Sigmoid colon (tissue), 7 donors: ENCODE measurements around the gene RIPOR3. TPM values are rescaled to one million over a fixed set of nuclear protein-coding genes. Genes with fewer than 3 reads are reported as not detected.
"Not testable (repeated sequence)": the region's sequence is repeated elsewhere in the genome, so short reads cannot be mapped to it uniquely, and the experiment has no call there.

ENCODE experiments used
- DNase-seq: peaks from one replicate; pipeline ENCODE4 v3.0.0-alpha.2; 2019
- H3K27ac ChIP-seq, 4 donors: fragments of 200-600 bp; sonication (generic); one replicate each; pipeline ENCODE4 v1.5.1; 2016 to 2019; ENCODE audit warnings: mild to moderate bottlenecking in 1 of 4
- H3K27me3 ChIP-seq, 3 donors: fragments of 200-600 bp; sonication (generic); one replicate each; pipeline ENCODE4 v1.5.1; 2019; ENCODE audit warnings: mild to moderate bottlenecking in 1 of 3
- H3K36me3 ChIP-seq, 4 donors: fragments of 200-600 bp; sonication (generic); one replicate each; pipeline ENCODE4 v1.5.1; 2016 to 2019
- H3K4me1 ChIP-seq, 4 donors: fragments of 200-600 bp; sonication (generic); one replicate each; pipeline ENCODE4 v1.5.1; 2017 to 2019
- H3K4me3 ChIP-seq, 4 donors: fragments of 200-600 bp; sonication (generic); one replicate each; pipeline ENCODE4 v1.5.1; 2017 to 2019; ENCODE audit warnings: mild to moderate bottlenecking in 2 of 4, moderate library complexity in 1 of 4
- H3K9me3 ChIP-seq, 4 donors: fragments of 200-600 bp in 3 of 4; sonication (generic) in 3 of 4; one replicate each; pipeline versions ENCODE4 v1.5.1 to v1.6.1; 2013 to 2019
- CTCF ChIP-seq, 4 experiments: fragments of 450-650 bp in 3 of 4; fragments of 200-600 bp in 1 of 4; IDR thresholded peaks; one replicate each; pipeline ENCODE4 v1.5.1; 2016 to 2019; ENCODE audit warnings: antibody characterized with exemption in 4 of 4, mild to moderate bottlenecking in 3 of 4, moderate library complexity in 2 of 4
- EP300 ChIP-seq, 4 donors: sonication (generic); formaldehyde crosslinking; IDR thresholded peaks; one replicate each; pipeline ENCODE4 v1.6.1; 2017; ENCODE audit warnings: antibody characterized with exemption in 4 of 4
- POLR2A ChIP-seq, 2 donors: fragments of 450-650 bp; IDR thresholded peaks; one replicate each; pipeline ENCODE4 v1.6.1; 2016; ENCODE audit warnings: antibody characterized with exemption in 2 of 2, mild to moderate bottlenecking in 2 of 2, moderate library complexity in 2 of 2
- POLR2AphosphoS5 ChIP-seq, 4 donors: sonication (generic); formaldehyde crosslinking; IDR thresholded peaks; one replicate each; pipeline ENCODE4 v1.6.1; 2017; ENCODE audit warnings: antibody characterized with exemption in 4 of 4
- WGBS, 2 donors: extraction: QIAGEN DNeasy Blood & Tissue Kit; methylation state at CpG; one replicate each; pipeline ENCODE4 v1.1.7; 2013; 5-methylcytosine and 5-hydroxymethylcytosine counted together
- intact Hi-C: fragments of 100-400 bp; cut with DNase I; formaldehyde crosslinking; loops from one replicate; pipeline ENCODE4 v1.15.1; 2023
- polyA plus RNA-seq, 3 donors: library from polyadenylated mRNA; stranded (reverse); fragments of 200-250 nt; gene quantifications; one replicate each; pipeline ENCODE4 v1.2.3, GENCODE V29; 2013
- total RNA-seq, 4 donors: library from RNA; depleted of rRNA; stranded (reverse); fragments of >200 nt; gene quantifications; one replicate each; pipeline ENCODE4 v1.1.0, GENCODE V29; 2016
- donor health status: healthy with polysubstance abuse.
- donor health status: Bipolar disorder and iron deficiency.
- donor health status: healthy.

The RIPOR3 gene
- total and polyA plus RNA-seq, 7 donors = 0.92 to 28.0 (median 9.4) TPM

GRCh38 chr20:50645253-50646068 lies 45.9 kb downstream of the RIPOR3 start:
- intact Hi-C loops = no loop called here
- Histone ChIP-seq H3K4me3 (peak overlapping the region in 1 of 4 donors; percentile 17), H3K4me1 (peaks cover 0 to 18% (median 16%) of the 10 kb centered on the region in 4 donors), H3K36me3 (no peaks in the 10 kb centered on the region), H3K27me3 (no peaks in the 10 kb centered on the region), H3K27ac (peak overlapping the region; percentile 70 to 75 (median 71)), H3K9me3 (no peaks in the 10 kb centered on the region)
- 23 to 59% methylated on average over 23 of the region's 23 CpGs for WGBS, 2 donors
- peak; percentile 97 for DNase-seq
- no peak for TF ChIP-seq CTCF (IDR thresholded peaks at IDR 0.05)
- TF ChIP-seq POLR2AphosphoS5 (IDR thresholded peaks at IDR 0.05) = peak; percentile 65 to 93 (median 80)
- TF ChIP-seq EP300 (IDR thresholded peaks at IDR 0.05) = peak in 2 of 4 donors; percentile 53 to 80

- no peaks in the 10 kb centered on the region for H3K27me3 ChIP-seq
- H3K36me3 ChIP-seq = no peaks in the 10 kb centered on the region
- no peaks in the 10 kb centered on the region for H3K9me3 ChIP-seq
- DNase-seq = no peak
- no peak overlapping the region for H3K4me3 ChIP-seq
- peaks cover 0 to 23% (median 18%) of the 10 kb centered on the region in 4 donors for H3K4me1 ChIP-seq
- TF ChIP-seq POLR2AphosphoS5 (IDR thresholded peaks at IDR 0.05) (no peak), CTCF (IDR thresholded peaks at IDR 0.05) (no peak), POLR2A (IDR thresholded peaks at IDR 0.05) (no peak), EP300 (IDR thresholded peaks at IDR 0.05) (no peak)
- 38 to 50% methylated on average over 4 of the region's 4 CpGs for WGBS, 2 donors
- intact Hi-C loops = no loop called here
- H3K27ac ChIP-seq = peak overlapping the region in 2 of 4 donors; percentile 7 to 49
Measured at GRCh38 chr20:50642288-50642803, 49.0 kb downstream of the RIPOR3 start.

GRCh38 chr20:50641625-50642287 lies 49.6 kb downstream of the RIPOR3 start:
- DNase-seq, intact Hi-C loops: not testable (repeated sequence)

GRCh38 chr20:50639971-50640711 lies 51.2 kb downstream of the RIPOR3 start:
- intact Hi-C loops, H3K4me3 ChIP-seq, H3K36me3 ChIP-seq, H3K9me3 ChIP-seq, H3K27me3 ChIP-seq, DNase-seq, H3K27ac ChIP-seq: not testable (repeated sequence)
- WGBS, 2 donors = 72 to 83% methylated on average over 18 to 19 of the region's 20 CpGs
- peaks cover 0 to 29% (median 24%) of the 10 kb centered on the region in 4 donors for H3K4me1 ChIP-seq

More at GRCh38 chr20:50641625-50642287, 49.6 kb downstream of the RIPOR3 start:
- WGBS, 2 donors = 54 to 72% methylated on average over 9 of the region's 11 CpGs
- H3K27me3 ChIP-seq, H3K4me3 ChIP-seq, H3K36me3 ChIP-seq, H3K9me3 ChIP-seq: not testable (repeated sequence)
- peak overlapping the region in 2 of 4 donors; percentile 7 to 20 for H3K27ac ChIP-seq
- H3K4me1 ChIP-seq = peaks cover 0 to 29% (median 24%) of the 10 kb centered on the region in 4 donors

- DNase-seq, H3K36me3 ChIP-seq, H3K9me3 ChIP-seq, H3K4me3 ChIP-seq, intact Hi-C loops, H3K27me3 ChIP-seq, H3K27ac ChIP-seq: not testable (repeated sequence)
- peaks cover 0 to 24% (median 20%) of the 10 kb centered on the region in 4 donors for H3K4me1 ChIP-seq
- 88 to 89% methylated on average over 13 to 14 of the region's 15 CpGs for WGBS, 2 donors
Measured at GRCh38 chr20:50638015-50638847, 53.1 kb downstream of the RIPOR3 start.
